NT2/D1 (cell line): Measurements from ENCODE around the gene ZNF282.
"Not testable (repeated sequence)": the region's sequence is repeated elsewhere in the genome, so short reads cannot be mapped to it uniquely, and the experiment has no call there.

ENCODE experiments used
- DNase-seq: peaks from one replicate; pipeline ENCODE4 v3.0.0-alpha.2; 2011; ENCODE audit warnings: low read depth, low spot score
- H3K27me3 ChIP-seq: 2 replicates; pipeline ENCODE4 v1.6.0; 2011; ENCODE audit warnings: mild to moderate bottlenecking; ENCODE audit not compliant: insufficient read length, insufficient read depth
- H3K36me3 ChIP-seq: 2 replicates; pipeline ENCODE4 v1.6.1; 2011; ENCODE audit warnings: mild to moderate bottlenecking, low read length, mixed read lengths; ENCODE audit not compliant: insufficient read depth, insufficient read length
- H3K4me1 ChIP-seq: 2 replicates; pipeline ENCODE4 v1.5.1; 2011; ENCODE audit not compliant: insufficient read depth, insufficient read length
- H3K4me3 ChIP-seq: 2 replicates; pipeline ENCODE4 v1.5.1; 2011; ENCODE audit warnings: low read depth; ENCODE audit not compliant: insufficient read length
- H3K9ac ChIP-seq: 2 replicates; pipeline ENCODE4 v1.6.0; 2011; ENCODE audit warnings: low read depth; ENCODE audit not compliant: insufficient read length
- H3K9me3 ChIP-seq: 2 replicates; pipeline ENCODE4 v1.5.1; 2011; ENCODE audit warnings: mild to moderate bottlenecking, low read length; ENCODE audit not compliant: insufficient read depth
- SUZ12 ChIP-seq: IDR thresholded peaks from 2 replicates; pipeline ENCODE4 v1.6.1; 2011; ENCODE audit not compliant: insufficient read length, insufficient read depth; ENCODE audit errors: extremely low read depth
- YY1 ChIP-seq: IDR thresholded peaks from 2 replicates; pipeline ENCODE4 v1.6.1; 2011; ENCODE audit not compliant: insufficient read length, insufficient read depth
- ZNF274 ChIP-seq: IDR thresholded peaks from 2 replicates; pipeline ENCODE4 v1.6.1; 2011; ENCODE audit warnings: mild to moderate bottlenecking, low read depth, low read length

ZNF282 gene

GRCh38 chr7:149239345-149240143 is 44.2 kb downstream of the ZNF282 start, which contains the start of gene ZNF212:
ZNF212 (plus strand) TSS chr7:149239651; CDS start chr7:149239779, 128 bp downstream.
- no peak for TF ChIP-seq ZNF274
- no peak for TF ChIP-seq SUZ12
- TF ChIP-seq YY1: no peak
- Histone ChIP-seq H3K9ac (peak within 1 kb of the TSS; percentile 91), H3K27me3 (peaks cover 9% of the 10 kb centered on the region), H3K4me1 (no peaks in the 10 kb centered on the region), H3K4me3 (peak within 1 kb of the TSS; percentile 90), H3K9me3 (no peaks in the 10 kb centered on the region), H3K36me3 (no peaks in the 10 kb centered on the region)
- DNase-seq: peak; percentile 90

GRCh38 chr7:149240637-149241036 is 45.3 kb downstream of the ZNF282 start:
- no peak overlapping the region for H3K9ac ChIP-seq
- no peak for DNase-seq
- peaks cover 9% of the 10 kb centered on the region for H3K27me3 ChIP-seq
- H3K9me3 ChIP-seq: no peaks in the 10 kb centered on the region
- H3K4me1 ChIP-seq: no peaks in the 10 kb centered on the region
- H3K36me3 ChIP-seq: no peaks in the 10 kb centered on the region
- TF ChIP-seq ZNF274: no peak
- peak overlapping the region; percentile 90 for H3K4me3 ChIP-seq

GRCh38 chr7:149241696-149242095 is 46.4 kb downstream of the ZNF282 start:
- TF ChIP-seq YY1 (no peak), ZNF274 (no peak)
- Histone ChIP-seq H3K4me1 (no peaks in the 10 kb centered on the region), H3K27me3 (peaks cover 9% of the 10 kb centered on the region), H3K9me3 (no peaks in the 10 kb centered on the region), H3K4me3 (no peak overlapping the region), H3K9ac (no peak overlapping the region), H3K36me3 (no peaks in the 10 kb centered on the region)
- DNase-seq: no peak

- TF ChIP-seq ZNF274 (no peak), YY1 (no peak), SUZ12 (no peak)
- Histone ChIP-seq H3K9ac (no peak overlapping the region), H3K4me1 (no peaks in the 10 kb centered on the region), H3K27me3 (no peaks in the 10 kb centered on the region), H3K9me3 (no peaks in the 10 kb centered on the region), H3K4me3 (no peak overlapping the region), H3K36me3 (peaks cover 8% of the 10 kb centered on the region)
- no peak for DNase-seq
Measured at GRCh38 chr7:149245244-149245643, 49.9 kb downstream of the ZNF282 start.

- Histone ChIP-seq H3K9ac (no peak overlapping the region), H3K4me3 (no peak overlapping the region), H3K27me3 (no peaks in the 10 kb centered on the region), H3K9me3 (no peaks in the 10 kb centered on the region), H3K4me1 (no peaks in the 10 kb centered on the region), H3K36me3 (peaks cover 13% of the 10 kb centered on the region)
- no peak for DNase-seq
- TF ChIP-seq YY1 (no peak), ZNF274 (no peak), SUZ12 (no peak)
Measured at GRCh38 chr7:149245744-149246143, 50.4 kb downstream of the ZNF282 start.

GRCh38 chr7:149248777-149249176 is 53.4 kb downstream of the ZNF282 start:
- Histone ChIP-seq H3K9ac (no peak overlapping the region), H3K27me3 (no peaks in the 10 kb centered on the region), H3K4me1 (no peaks in the 10 kb centered on the region), H3K36me3 (peaks cover 37% of the 10 kb centered on the region), H3K9me3 (no peaks in the 10 kb centered on the region), H3K4me3 (no peak overlapping the region)
- no peak for DNase-seq
- TF ChIP-seq ZNF274 (no peak), YY1 (no peak), SUZ12 (no peak)

GRCh38 chr7:149250151-149250550 is 54.8 kb downstream of the ZNF282 start:
- H3K27me3 ChIP-seq, DNase-seq, H3K4me3 ChIP-seq, H3K4me1 ChIP-seq, H3K9ac ChIP-seq, H3K9me3 ChIP-seq: not testable (repeated sequence)
- peaks cover 50% of the 10 kb centered on the region for H3K36me3 ChIP-seq

GRCh38 chr7:149251518-149251917 is 56.2 kb downstream of the ZNF282 start:
- H3K36me3 ChIP-seq: peaks cover 59% of the 10 kb centered on the region
- not testable (repeated sequence) for DNase-seq

More at GRCh38 chr7:149251518-149251917, 56.2 kb downstream of the ZNF282 start:
- H3K4me3 ChIP-seq, H3K9ac ChIP-seq, H3K9me3 ChIP-seq, H3K27me3 ChIP-seq, H3K4me1 ChIP-seq: not testable (repeated sequence)
